Occipital lobe (tissue), 2 donors: ENCODE measurements around the gene RASAL2. TPM values are rescaled to one million over a fixed set of nuclear protein-coding genes. Genes with fewer than 3 reads are reported as not detected.
"Not testable (repeated sequence)": the region's sequence is repeated elsewhere in the genome, so short reads cannot be mapped to it uniquely, and the experiment has no call there.

Source experiments
- DNase-seq: peaks from one replicate; lab custom pipeline; 2025; lab: John Stamatoyannopoulos, UW
- total RNA-seq: library from RNA; depleted of rRNA; stranded (reverse); fragments of >200 nt; gene quantifications from one replicate; pipeline ENCODE4 v1.2.3, GENCODE V29; 2014

RASAL2 gene
- total RNA-seq, 1 donor from 2014 or later = 41.8 TPM

DNA sequence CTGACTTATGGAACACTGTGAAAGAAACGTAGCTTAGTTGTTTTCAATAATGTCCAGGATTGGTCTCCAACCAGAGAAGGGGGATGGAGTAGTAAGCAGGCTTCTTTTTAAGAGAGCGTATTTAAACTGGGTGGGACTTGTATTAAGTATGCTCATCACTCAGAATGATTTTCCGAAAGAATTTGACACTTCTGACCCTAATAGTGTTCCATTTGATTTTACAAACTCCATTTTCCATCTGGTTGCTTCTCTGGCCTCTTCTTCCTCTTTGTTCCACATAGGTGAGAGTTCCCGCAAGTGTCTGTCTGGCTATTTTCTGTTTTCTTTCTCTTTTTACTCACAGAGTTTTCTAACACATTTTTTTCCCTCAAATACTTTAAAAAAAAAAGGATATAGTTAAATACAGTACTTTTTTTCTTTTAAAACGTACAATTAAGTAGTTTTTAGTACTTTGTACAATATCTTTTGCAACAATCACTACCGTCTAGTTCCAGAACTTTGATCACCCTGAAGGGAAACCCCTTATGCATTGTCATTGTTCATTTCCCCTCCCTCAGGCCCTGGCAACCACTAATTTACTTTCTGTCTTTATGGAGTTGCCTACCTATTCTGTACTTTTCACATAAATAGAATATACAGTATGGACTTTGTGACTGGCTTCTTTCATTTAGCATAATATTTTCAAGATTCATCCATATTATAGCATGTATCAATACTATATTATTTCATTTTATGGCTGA lies 67.0 kb downstream of the RASAL2 start:
- no peak for DNase-seq

DNA sequence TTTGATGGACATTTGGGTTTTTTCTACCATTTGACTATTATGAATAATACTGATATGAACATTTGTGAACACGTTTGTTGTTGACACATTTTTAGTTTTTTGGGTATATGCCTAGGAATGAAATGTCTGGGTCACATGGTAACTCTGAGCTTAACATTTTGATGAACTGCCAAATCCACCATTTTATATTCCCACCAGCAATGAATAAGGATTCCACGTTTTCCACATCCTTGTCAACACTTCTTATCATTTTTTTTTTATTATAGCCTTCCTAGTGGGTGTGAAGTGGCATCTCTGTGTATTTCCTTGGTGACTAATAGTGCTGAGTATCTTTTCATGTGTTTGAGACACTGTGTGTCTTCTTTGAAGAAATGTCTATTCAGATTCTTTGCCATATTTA lies 67.6 kb downstream of the RASAL2 start:
- no peak for DNase-seq

DNA sequence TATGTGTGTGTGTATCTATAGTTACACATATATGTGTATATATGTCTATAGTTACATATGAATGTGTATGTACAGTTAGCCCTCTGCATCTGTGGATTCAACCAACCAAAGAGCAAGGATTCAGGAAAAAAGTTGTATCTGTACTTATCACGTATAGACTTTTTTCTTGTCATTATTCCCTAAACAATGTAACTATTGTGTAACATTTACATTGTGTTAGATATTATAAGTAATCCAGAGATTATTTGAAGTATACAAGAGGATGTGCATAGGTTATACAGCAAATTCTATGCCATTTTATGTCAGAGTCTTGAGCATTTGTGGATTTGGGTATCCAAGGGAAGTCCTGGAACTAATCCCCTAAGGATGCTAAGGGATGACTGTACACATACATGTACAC lies 71.3 kb downstream of the RASAL2 start:
- no peak for DNase-seq

GRCh38 chr1:178166429-178167024 lies 72.6 kb downstream of the RASAL2 start:
- DNase-seq = no peak

- DNase-seq = no peak
Observed at GRCh38 chr1:178168536-178168935, 74.6 kb downstream of the RASAL2 start.

GRCh38 chr1:178169649-178170048 lies 75.7 kb downstream of the RASAL2 start:
- no peak for DNase-seq

GRCh38 chr1:178172939-178173338 lies 79.0 kb downstream of the RASAL2 start:
- DNase-seq = no peak

GRCh38 chr1:178174539-178174938 lies 80.6 kb downstream of the RASAL2 start:
- DNase-seq = no peak

GRCh38 chr1:178180405-178180804 lies 86.5 kb downstream of the RASAL2 start:
- DNase-seq = no peak

- no peak for DNase-seq
Observed at GRCh38 chr1:178183796-178184195, 89.9 kb downstream of the RASAL2 start.

DNA sequence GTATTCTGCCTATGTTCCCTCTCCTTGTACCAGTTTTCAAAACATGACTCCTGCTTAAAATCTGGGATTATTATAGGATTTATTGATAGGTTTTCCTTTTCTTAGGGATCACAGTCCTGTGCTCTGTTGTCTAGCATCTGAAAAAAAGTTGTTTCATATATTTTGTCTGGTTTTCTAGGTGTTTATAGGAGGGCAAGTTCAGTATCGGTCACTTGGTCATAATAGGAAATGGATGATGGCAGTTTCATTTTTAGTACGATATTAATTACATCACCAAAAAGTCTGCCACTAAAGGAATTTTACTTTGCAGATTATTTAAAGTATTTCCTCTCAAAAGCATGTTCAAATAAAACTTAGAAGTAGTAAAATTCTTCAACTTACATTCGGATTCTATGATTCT lies 94.4 kb downstream of the RASAL2 start:
- no peak for DNase-seq

GRCh38 chr1:178189814-178190213 lies 95.9 kb downstream of the RASAL2 start:
- DNase-seq = no peak

GRCh38 chr1:178190881-178191280 lies 97.0 kb downstream of the RASAL2 start:
- DNase-seq = no peak

- DNase-seq = no peak
Observed at GRCh38 chr1:178192686-178193085, 98.8 kb downstream of the RASAL2 start.

- DNase-seq = no peak
Observed at GRCh38 chr1:178196631-178197030, 102.7 kb downstream of the RASAL2 start.

- DNase-seq = not testable (repeated sequence)
Observed at GRCh38 chr1:178202095-178202494, 108.2 kb downstream of the RASAL2 start.

- not testable (repeated sequence) for DNase-seq
Observed at GRCh38 chr1:178202546-178202945, 108.6 kb downstream of the RASAL2 start.

- not testable (repeated sequence) for DNase-seq
Observed at GRCh38 chr1:178208269-178208856, 114.5 kb downstream of the RASAL2 start.

- DNase-seq = no peak
Observed at GRCh38 chr1:178209935-178210334, 116.0 kb downstream of the RASAL2 start.

DNA sequence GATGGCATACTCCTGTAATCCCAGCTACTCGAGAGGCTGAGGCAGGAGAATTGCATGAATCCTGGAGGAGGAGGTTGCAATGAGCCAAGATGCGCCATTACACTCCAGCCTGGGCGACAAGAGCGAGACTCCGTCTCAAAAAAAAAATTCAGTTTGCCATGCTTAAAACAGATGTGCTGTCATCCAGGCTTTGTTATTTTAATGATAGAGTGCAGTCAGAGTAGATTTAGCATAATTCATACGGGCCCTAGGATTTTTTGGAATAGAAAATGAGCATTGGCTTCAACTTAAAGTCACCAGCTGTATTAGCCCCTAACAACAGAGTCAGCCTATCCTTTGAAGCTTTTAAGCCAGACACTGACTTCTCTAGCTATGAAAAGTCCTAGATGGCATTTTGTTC lies 124.6 kb downstream of the RASAL2 start:
- DNase-seq = no peak

GRCh38 chr1:178220094-178220493 lies 126.2 kb downstream of the RASAL2 start:
- DNase-seq = no peak

- no peak for DNase-seq
Observed at GRCh38 chr1:178223289-178223688, 129.4 kb downstream of the RASAL2 start.

GRCh38 chr1:178224358-178224757 lies 130.5 kb downstream of the RASAL2 start:
- no peak for DNase-seq
